ENCODE results near the gene PDZD2.

PDZD2 gene

DNA sequence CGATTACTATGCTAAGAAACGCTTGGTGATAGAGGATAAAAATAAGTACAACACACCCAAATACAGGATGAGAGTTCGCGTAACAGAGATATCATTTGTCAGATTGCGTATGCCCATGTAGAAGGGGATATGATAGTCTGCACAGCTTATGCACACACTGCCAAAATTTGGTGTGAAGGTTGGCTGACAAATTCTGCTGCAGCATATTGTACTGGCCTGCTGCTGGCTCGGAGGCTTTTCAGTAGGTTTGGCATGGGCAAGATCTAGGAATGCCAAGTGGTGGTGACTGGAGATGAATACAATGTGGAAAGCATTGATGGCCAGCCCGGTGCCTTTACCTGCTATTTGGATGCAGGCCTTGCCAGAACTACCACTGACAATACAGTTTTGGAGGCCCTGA lies 208.4 kb downstream of the PDZD2 start:
- in situ Hi-C loops (cut with HindIII; ENCODE audit: low pct_ligation_motif_present, low sequenced_read_pairs) = loop anchor here (25.0 kb wide), 1 partner anchor 215 kb away; no protein-coding TSS in a partner anchor
- no peaks in the 10 kb centered on the region for H3K27me3 ChIP-seq (replicated peaks)

DNA sequence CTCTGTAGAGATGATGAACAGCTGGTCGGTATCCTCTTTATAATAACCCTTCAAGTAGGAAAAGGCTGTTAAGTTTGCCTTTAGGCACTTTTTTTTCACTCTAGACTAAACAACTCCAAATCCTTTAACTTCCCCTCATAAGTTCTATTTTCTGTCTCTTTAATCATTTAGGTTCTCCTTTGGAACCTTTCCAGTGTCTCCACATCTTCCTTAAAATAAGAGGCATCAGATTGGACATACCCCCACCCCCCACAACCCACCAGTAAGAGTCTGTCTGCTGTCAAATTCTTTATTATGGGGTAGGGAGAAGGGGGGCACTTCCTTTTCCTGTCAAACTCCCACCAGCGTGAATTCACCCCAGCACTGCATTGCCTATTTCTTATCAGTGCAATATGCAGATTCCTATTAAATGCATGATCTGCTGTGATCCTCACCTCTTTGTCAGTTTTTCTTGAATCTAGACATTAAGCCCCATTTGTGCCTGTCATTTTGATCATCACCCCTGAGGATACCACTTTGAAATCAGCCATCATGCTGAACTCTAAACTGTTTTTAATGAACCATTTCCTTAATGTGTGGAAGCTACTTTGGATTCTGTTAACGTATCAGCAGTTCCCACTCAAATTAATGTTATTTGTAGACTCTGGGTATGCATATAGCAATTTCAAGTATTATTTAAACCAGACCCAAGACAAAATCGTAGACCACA lies 212.2 kb downstream of the PDZD2 start:
- in situ Hi-C loops (cut with HindIII; ENCODE audit: low pct_ligation_motif_present, low sequenced_read_pairs) = no loop called here
- TF ChIP-seq, protein P1, sequence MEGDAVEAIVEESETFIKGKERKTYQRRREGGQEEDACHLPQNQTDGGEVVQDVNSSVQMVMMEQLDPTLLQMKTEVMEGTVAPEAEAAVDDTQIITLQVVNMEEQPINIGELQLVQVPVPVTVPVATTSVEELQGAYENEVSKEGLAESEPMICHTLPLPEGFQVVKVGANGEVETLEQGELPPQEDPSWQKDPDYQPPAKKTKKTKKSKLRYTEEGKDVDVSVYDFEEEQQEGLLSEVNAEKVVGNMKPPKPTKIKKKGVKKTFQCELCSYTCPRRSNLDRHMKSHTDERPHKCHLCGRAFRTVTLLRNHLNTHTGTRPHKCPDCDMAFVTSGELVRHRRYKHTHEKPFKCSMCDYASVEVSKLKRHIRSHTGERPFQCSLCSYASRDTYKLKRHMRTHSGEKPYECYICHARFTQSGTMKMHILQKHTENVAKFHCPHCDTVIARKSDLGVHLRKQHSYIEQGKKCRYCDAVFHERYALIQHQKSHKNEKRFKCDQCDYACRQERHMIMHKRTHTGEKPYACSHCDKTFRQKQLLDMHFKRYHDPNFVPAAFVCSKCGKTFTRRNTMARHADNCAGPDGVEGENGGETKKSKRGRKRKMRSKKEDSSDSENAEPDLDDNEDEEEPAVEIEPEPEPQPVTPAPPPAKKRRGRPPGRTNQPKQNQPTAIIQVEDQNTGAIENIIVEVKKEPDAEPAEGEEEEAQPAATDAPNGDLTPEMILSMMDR (IDR thresholded peaks at IDR 0.05; ENCODE audit: low read depth, low read length, missing control alignments) = no peak
- H3K27ac ChIP-seq = no peak overlapping the region

More for the DNA sequence above, 208.4 kb downstream of the PDZD2 start:
- H3K4me3 ChIP-seq (ENCODE audit: low read depth, low read length) = no peak overlapping the region
- TF ChIP-seq, protein P1 (IDR thresholded peaks at IDR 0.05; ENCODE audit: low read depth, low read length, missing control alignments) = no peak
- no peaks in the 10 kb centered on the region for H3K36me3 ChIP-seq (replicated peaks)
- no peak for DNase-seq
- no peak overlapping the region for H3K27ac ChIP-seq

DNA sequence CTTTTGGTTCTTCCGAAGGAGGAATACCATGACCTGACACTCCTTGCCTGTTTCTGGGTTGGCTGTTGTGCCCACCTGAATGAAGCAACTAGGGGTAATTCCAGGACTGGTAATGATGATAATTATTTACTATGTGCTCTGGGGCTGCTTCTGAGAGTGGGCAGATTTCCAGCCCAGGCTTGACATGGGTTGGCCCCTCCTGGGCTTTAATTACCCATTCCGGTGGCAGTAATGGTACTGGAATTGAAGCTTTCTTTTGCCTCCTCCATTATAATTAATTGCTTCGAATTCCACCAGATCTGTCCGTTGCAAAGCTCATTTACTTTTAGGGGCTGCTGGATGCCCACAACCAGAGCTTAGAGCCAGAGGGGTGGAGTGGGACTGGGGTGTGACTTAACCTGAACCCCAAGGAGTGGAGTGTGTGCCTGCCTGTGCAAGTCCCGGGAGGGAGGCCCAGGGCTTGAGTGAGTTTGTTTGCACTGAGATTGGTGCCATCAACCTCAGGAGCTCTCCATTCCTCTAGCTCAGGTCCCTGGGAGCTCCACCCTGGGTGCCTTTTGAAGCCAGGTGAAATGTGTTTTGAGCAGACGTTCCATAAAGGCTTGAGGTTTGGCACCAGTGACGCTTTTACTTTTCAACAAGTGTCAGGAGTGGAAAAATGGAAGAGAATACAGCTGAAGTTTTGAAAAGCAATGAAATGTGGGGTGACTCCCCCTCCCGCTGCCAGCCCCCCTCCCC lies 214.6 kb downstream of the PDZD2 start:
- H3K27me3 ChIP-seq (replicated peaks) = no peaks in the 10 kb centered on the region
- H3K36me3 ChIP-seq (replicated peaks) = no peaks in the 10 kb centered on the region
- DNase-seq = no peak
- TF ChIP-seq, protein P1 (IDR thresholded peaks at IDR 0.05; ENCODE audit: low read depth, low read length, missing control alignments) = no peak
- in situ Hi-C loops (cut with HindIII; ENCODE audit: low pct_ligation_motif_present, low sequenced_read_pairs) = no loop called here
- no peak overlapping the region for H3K4me3 ChIP-seq (ENCODE audit: low read depth, low read length)
- H3K27ac ChIP-seq = no peak overlapping the region

More for the DNA sequence above, 212.2 kb downstream of the PDZD2 start:
- no peak overlapping the region for H3K4me3 ChIP-seq (ENCODE audit: low read depth, low read length)
- H3K27me3 ChIP-seq (replicated peaks) = no peaks in the 10 kb centered on the region
- DNase-seq = no peak
- no peaks in the 10 kb centered on the region for H3K36me3 ChIP-seq (replicated peaks)

DNA sequence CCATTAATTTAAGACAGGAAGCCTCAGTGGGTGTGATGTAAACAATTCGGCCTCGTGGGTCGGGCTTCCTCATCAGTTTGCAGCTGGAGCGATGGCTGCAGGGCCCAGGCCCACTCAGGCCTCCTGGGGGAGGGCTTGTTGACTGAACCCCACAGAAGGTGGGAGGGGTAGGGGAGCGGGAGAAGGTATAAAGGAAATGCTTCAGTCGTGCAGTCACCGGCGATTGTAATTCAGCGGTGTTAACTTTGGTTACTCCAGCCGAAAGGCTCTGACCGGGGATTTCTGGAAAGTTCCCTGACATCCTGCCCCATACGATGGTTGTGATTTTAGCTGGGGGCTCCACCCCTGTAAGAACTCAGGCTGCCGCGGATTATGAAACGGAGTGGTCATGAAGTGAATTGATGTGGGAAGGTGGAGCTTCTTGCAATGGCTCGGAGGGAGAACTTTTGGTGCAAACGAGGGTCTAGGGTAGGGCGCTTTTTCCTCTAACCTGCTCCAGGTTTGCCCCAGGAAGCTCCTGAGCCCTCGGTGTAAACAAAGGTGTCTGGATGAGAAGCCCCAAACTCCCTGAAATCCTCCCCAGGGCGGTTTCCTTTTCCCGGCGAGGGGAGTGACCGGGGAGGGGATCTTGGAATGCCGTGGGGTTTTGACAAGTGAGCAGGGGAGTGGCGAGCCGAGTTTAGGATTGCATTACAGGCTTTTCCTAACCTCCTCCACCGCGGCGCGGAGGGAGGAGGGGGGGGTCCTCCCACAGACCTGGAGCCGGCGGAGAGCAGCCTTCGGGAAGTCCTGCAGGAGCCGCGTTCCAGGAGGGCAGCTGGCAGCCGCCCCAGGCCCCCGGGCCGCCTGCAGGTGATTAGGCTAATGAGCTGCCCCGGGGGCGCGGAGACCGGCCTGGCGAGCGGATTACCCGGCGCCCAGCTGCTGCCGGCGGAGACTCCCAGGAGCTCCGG lies 215.5 kb downstream of the PDZD2 start:
- TF ChIP-seq, protein P1 (IDR thresholded peaks at IDR 0.05; ENCODE audit: low read depth, low read length, missing control alignments) = no peak
- no peak overlapping the region for H3K27ac ChIP-seq
- peak overlapping the region; percentile 57 for H3K4me3 ChIP-seq (ENCODE audit: low read depth, low read length)
- H3K27me3 ChIP-seq (replicated peaks) = no peaks in the 10 kb centered on the region
- no peak for DNase-seq
- in situ Hi-C loops (cut with HindIII; ENCODE audit: low pct_ligation_motif_present, low sequenced_read_pairs) = no loop called here
- H3K36me3 ChIP-seq (replicated peaks) = no peaks in the 10 kb centered on the region

DNA sequence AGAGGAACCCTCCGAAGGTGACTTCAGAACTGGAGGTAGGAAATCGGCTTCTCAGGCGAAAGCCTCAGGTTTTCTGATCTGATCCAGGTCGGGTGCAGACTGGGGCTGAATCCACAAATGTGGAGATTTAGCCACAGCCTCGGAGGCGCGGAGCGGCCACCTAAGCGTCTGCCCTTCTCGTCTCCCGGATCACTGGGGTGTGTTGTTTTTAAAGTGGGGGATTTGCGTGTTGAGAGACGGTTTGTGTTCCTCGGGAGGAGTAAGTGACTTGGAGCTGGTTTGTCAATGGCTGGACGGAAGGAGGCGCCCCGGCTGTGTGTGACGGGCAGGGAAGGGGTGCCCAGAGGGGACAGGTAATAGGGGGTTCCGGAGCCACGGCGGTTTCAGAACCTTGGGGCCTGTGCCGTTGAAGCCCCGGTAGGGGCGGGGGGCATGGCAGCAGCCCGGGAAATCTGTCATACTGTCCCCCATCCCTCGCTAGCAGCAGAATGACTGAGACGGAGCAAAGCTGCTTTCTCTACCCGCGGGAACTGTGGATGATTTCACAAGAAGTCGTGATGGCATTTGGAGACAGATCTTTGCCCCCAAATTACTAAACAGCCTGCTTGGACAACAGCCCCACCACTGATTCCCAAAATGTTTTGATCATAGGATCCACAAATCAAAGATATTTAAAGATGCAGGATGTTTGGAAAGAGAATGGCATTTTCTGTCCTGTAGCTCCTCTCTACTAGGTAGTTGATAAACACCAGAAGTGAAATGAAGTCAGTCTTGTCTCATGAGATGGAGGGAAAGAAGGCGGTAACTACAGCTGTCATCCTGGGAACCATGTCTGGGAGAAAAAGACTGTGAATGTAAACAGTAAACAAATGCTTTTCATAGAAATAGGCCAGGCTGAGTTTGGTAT lies 216.5 kb downstream of the PDZD2 start:
- in situ Hi-C loops (cut with HindIII; ENCODE audit: low pct_ligation_motif_present, low sequenced_read_pairs) = no loop called here
- H3K27me3 ChIP-seq (replicated peaks) = no peaks in the 10 kb centered on the region
- H3K36me3 ChIP-seq (replicated peaks) = no peaks in the 10 kb centered on the region
- TF ChIP-seq, protein P1 (IDR thresholded peaks at IDR 0.05; ENCODE audit: low read depth, low read length, missing control alignments) = peak; percentile 47
- DNase-seq = no peak
- peak overlapping the region; percentile 57 for H3K4me3 ChIP-seq (ENCODE audit: low read depth, low read length)
- H3K27ac ChIP-seq = no peak overlapping the region

Measured in brain microvascular endothelial cell (primary cell).